T-helper 9 cell (primary cell): ENCODE data around the gene PIEZO1.
"Not testable (repeated sequence)": the region's sequence is repeated elsewhere in the genome, so short reads cannot be mapped to it uniquely, and the experiment has no call there.

ENCODE experiments used
- DNase-seq: peaks from one replicate; pipeline ENCODE4 v3.0.0-alpha.2; 2020

The PIEZO1 gene

GRCh38 chr16:88781140-88782077 lies 3.6 kb downstream of the PIEZO1 start:
- peak; percentile 55 for DNase-seq

GRCh38 chr16:88780142-88781062 lies 4.6 kb downstream of the PIEZO1 start:
- DNase-seq = no peak

- no peak for DNase-seq
Observed at GRCh38 chr16:88779406-88780141, 5.4 kb downstream of the PIEZO1 start.

GRCh38 chr16:88778541-88779065 lies 6.4 kb downstream of the PIEZO1 start:
- DNase-seq = no peak

- DNase-seq = no peak
Observed at GRCh38 chr16:88778271-88778525, 6.8 kb downstream of the PIEZO1 start.

GRCh38 chr16:88777471-88778270 lies 7.3 kb downstream of the PIEZO1 start:
- DNase-seq = no peak

- DNase-seq = no peak
Observed at GRCh38 chr16:88775825-88776224, 9.2 kb downstream of the PIEZO1 start.

GRCh38 chr16:88774544-88775393 lies 10.3 kb downstream of the PIEZO1 start:
- no peak for DNase-seq

GRCh38 chr16:88773812-88774291 lies 11.2 kb downstream of the PIEZO1 start:
- no peak for DNase-seq

- no peak for DNase-seq
Observed at GRCh38 chr16:88772871-88773811, 11.9 kb downstream of the PIEZO1 start.

- DNase-seq = not testable (repeated sequence)
Observed at GRCh38 chr16:88771781-88772180, 13.2 kb downstream of the PIEZO1 start.

GRCh38 chr16:88771294-88771772 lies 13.7 kb downstream of the PIEZO1 start:
- DNase-seq = no peak

- DNase-seq = no peak
Observed at GRCh38 chr16:88770461-88771293, 14.3 kb downstream of the PIEZO1 start.

GRCh38 chr16:88769617-88770460 lies 15.2 kb downstream of the PIEZO1 start:
- no peak for DNase-seq

GRCh38 chr16:88768071-88768783 lies 16.8 kb downstream of the PIEZO1 start:
- no peak for DNase-seq

- no peak for DNase-seq
Observed at GRCh38 chr16:88767546-88768070, 17.4 kb downstream of the PIEZO1 start.

- no peak for DNase-seq
Observed at GRCh38 chr16:88766975-88767374, 18.0 kb downstream of the PIEZO1 start.
